ENCODE measurements around the gene CDR2.
"Not testable (repeated sequence)": the region's sequence is repeated elsewhere in the genome, so short reads cannot be mapped to it uniquely, and the experiment has no call there.

The CDR2 gene

DNA sequence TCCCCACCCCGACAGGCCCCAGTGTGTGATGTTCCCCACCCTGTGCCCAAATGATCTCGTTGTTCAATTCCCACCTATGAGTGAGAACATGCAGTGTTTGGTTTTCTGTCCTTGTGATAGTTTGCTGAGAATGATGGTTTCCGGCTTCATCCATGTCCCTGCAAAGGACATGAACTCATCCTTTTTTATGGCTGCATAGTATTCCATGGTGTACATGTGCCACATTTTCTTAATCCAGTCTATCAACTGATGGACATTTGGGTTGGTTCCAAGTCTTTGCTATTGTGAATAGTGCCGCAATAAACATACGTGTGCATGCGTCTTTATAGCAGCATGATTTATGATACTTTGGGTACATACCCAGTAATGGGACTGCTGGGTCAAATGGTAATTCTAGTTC, 23.4 kb downstream of the CDR2 start:
- DNase-seq, result not testable (repeated sequence)

DNA sequence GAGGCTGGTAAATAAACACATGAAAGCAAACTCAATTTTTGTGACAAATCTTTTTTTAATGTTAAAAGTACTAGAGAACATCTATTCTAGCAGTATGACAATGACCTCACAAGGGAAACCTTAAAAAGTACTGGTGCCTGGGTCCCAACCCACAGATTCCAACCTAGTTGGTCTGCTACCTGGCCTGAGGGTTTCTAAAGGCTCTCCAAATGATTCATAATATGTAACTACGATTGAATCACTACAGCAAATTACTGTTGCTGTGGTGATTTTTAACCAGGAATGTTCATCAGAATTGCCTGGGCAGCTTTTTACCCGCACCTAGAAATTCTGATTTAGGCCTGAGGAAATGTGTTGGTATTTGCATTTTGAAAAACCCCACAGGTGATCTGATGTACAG, 26.1 kb downstream of the CDR2 start:
- DNase-seq, result no peak

DNA sequence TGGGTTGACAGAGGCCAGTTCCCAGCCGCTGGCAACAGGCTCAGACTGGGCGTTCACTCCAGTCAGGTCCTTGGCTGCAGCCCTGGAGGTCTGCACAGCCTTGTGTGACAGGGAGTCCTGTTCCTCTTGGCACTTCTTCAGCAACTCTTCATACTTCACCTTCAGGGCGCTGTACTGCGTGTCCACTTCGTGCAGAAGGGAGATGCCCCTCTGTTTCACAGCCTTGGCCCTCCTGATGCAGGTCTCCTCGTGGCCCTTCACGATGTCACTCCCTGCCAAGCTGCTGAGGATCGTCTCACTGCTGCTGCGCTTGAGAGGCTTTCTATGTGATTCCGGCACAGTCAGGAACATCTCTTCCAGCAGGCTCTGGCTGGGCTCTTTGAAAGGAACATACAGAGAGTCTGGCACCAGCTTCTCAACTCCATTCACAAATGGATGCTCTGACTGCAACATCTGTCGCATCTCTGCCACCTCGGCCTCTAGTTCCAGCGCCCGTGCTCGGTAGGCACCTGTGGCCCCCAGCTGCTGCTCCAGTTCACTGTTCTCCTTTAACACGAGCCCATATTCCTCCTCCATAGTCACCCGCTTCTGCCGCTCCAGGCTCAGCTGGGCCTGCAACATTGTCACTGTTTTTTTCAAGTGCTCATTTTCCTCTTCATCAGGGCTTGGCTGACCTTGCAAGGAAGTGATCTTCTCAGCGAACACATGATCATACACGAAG, 27.2 kb downstream of the CDR2 start:
- DNase-seq, result no peak

DNA sequence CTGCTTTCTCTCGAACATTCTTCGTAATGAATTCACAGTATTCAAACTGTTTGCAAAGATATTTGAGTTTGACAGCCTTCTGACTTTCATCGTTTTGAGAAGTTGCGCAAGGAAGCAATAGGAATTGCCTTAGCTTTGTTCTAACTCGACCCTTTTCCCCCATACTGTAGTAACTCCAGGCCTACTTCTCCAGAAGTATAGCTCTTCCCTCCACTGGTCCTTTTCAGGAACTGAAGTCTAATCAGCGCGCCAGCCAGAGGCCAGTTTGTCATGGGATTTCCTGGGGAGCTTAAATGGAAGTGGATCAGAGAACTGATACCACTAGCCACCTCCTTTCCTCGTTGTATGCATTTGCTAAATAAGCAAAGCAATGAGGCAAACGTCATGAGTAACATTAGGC, 27.9 kb downstream of the CDR2 start:
- no peak for DNase-seq

DNA sequence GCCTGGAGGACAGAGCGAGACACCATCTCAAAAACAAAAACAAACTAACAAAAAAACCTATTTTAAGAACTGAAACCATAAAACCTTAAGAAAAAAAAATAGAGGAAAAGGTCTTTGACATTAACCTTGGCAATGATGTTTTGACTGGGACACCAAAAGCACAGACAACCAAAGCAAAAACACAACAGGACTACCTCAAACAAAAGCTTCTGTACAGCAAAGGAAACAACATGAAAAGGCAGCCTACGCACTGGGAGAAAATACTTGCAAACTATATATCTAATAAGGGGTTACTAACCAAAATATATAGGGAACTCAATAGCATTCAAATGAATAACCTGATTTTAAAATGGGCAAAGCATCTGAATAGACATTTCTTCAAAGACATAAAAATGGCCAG, 32.3 kb downstream of the CDR2 start:
- no peak for DNase-seq

DNA sequence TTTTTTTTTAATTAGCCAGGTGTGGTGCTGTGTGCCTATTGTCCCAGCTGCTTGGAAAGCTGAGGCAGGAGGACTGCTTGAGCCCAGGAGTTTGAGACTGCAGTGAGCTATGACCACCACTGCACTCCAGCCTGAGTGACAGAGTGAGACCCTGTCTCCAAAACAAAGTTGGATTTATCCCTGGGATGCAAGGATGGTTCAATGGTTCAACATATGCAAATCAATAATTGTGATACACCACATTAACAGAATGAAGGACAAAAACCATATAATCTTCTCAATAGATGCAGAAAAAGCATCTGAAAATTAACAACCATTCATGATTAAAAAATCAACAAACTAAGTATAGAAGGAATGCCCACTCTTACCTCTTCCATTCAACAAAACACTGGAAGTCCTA, 33.5 kb downstream of the CDR2 start:
- DNase-seq, result no peak

DNA sequence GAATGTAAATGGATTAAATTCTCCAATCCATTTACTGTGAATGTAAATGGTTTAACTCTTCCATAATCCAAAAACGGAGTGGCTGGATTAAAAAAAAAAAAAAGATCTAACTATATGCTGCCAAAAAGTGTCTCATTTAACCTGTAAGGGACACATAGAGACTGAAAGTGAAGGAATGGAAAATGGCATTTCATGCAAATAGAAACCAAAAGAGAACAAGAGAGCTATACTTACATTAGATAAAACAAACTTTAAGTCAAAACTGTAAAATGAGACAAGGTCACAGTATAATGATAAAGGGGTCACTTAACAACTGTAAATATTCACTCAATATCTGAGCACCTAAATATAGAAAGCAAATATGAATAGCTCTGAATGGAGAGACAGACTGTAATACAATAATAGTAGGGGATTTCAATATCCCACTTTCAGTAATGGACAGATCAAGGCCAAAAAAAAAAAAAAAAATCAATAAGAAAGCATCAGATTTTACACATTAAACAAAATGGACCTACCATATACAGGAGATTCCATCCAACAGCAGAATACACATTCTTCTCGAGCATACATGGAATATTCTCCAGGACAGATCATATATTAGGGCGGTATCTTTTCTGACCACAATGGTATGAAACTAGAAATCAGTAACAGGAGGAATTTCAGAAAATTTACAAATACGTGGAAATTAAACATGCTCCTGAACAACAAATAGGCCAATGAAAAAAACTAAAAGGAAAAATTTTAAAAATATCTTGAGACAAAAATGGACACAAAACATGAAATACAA, 36.4 kb downstream of the CDR2 start:
- no peak for DNase-seq

DNA sequence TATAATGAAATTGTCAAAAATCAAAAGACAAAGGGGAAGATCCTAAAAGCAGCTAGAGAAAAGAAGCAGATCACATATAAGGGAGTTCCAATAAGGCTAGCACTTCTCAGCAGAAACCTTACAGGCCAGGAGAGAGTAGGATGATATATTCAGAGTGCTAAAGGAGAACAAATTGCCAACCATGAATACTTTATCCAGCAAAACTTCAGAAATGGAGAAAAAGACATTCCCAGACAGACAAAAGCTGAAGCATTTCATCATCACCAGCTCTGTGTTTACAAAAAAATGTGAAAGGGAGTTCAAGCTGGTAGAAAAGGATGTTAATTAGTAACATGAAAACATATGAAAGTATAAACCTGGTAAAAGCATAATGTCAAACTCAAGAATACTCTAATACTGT, 37.4 kb downstream of the CDR2 start:
- DNase-seq, result no peak

DNA sequence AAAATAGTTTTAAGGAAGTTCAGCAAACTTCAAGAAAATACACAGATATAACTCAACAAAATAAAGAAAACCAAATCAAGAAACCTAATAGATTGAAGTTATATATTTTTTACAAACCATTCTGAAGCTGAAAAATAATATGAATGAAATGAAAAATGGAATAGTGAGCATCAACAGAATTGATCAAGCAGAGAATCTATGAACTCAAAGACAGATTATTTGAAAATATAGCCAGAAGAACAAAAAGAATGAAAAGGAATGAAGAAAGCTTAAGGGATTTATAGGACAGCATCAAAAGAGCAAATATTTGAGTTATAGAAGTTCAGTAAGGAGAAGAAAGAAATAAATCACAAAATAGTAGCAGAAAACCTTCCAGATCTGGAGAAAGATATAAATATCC, 37.8 kb downstream of the CDR2 start:
- no peak for DNase-seq

DNA sequence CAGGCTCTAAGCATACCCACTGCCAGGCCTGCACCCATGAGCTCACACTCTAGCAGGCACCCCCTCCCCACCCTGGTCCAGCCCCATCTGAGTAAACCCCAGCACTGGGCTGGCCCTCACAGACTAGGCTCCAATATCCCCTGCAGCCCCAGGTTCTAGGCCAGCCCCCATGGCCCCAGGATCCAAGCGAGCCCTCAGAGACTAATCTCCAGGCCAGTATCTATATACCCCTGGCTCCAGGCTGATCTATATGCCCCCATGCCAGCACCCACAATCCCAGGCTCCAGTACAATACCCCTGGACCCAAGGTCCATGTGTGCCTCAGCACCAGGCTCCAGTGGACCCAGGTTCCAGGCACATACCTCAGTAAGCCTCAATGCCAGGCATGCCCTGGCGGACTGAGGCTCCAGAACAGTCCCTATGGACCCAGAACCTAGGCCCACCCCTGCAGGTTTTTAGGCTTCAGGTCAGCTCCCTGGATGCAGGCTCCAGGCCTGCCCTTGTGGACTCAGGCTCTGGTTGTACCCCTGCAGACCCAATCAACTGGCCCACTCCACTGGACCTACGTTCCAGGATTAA, 38.7 kb downstream of the CDR2 start:
- DNase-seq, result no peak

DNA sequence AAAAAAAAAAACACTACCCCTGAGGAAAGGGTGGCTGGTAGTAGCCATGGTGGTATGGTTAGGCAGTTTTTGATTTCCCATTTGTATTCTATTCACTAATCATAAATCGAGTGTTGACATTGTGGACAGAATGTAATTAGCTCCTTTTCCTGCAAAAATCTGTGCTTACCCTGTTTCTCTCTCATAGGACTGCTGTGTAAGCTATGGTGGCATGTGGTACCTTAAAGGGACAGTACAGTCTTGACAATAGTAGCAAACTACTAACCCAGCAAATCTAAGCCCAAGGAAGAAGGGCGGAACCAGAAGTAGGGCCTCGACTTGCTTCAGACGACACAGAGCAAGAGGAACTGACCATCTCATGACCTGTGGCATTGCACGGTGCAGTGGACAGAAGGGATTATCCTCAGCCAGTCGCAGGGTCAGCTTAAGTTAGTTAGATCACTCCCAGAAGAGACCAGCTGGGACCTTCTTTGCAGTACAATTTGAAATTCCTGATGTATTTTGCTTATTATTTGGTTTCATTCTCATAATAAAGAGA, 40.9 kb downstream of the CDR2 start:
- no peak for DNase-seq

DNA sequence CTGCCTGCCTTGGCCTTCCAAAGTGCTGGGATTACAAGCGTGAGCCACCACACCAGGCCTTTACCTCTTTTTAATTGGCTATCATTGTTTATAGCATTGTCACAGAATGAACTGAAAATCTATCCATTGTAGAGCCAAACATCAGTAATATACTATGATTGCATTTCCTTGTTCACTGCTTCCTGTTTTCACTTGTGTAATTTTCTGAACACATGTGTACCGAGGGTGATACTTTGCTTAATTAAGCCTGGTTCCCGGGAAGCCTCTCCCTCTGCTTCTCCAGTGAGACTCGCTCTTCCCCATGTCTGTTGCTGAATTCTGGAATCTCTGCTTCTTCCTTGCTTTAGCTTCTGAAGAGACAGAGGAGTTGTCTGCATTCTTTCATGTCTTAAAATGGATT, 44.1 kb downstream of the CDR2 start:
- no peak for DNase-seq

DNA sequence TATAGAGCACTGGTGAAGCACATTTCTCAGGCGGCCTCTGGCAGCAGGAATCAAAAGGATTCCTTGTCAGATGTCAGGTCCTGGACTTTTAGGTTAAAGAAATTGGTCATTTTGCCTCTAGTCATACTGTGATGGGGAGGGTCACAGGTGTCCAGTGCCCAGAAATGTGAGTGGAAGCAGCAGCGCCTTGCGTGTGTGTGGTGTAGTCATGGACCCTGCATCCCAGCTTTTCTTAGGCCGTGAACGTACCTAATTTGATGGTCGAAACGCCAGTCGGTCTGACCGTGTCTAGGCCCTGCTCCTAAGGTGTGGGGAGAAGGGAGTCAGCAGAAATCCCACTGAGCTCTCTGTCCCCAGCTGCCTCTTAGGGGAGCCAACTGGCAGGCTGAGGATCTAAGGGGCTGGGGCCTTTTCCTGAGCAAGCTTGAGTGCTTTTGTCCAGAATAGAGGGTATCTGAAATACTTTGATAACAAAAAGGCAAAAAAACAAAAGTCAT, 45.2 kb downstream of the CDR2 start:
- no peak for DNase-seq

DNA sequence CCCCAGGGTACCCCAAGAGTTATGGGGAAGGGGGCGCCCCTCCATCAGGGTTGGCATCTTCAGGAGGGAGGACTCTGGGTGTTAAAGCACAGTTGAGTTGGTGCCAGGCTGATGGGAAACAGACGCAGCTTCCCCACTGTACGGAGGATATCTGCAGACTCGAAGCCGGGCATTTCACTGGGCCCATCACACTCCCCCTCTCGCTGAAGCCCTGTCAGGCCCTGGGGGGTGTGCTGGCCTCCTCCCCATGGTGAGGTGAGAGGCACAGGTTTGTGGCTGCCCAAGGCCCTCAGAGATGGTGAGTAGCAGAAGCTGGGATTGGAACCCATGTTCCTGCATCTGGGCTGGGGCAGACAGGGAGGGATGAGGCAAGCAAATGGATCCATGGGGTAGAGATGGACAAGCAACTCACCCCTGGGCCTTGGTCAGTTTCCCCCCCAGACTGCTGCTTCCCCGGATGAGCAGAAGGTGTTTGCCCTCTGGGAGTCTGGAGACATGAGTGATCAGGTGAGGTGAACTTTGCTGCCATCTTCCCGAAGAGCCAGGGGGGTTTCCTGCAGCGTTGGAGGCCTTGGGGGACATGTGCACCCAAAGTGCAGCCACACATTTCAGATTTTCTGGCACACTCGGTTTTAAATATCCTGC, 46.2 kb downstream of the CDR2 start:
- DNase-seq, result no peak

DNA sequence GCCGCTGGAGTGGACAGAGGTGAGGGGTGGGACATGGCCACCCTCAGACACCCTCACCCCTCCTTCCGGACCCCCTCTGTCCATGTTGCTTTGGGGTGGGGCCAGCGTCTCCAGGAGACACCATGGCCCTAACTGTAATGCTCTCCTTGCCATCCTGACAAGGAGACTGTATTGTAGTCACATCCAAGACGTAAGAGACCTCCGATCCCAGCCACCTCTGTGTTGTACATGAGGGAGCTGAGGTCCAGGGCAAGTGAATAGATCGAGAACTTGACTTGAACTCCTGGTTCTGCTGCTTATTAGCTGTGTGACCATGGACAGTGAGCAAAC, 47.0 kb downstream of the CDR2 start:
- DNase-seq, result no peak

DNA sequence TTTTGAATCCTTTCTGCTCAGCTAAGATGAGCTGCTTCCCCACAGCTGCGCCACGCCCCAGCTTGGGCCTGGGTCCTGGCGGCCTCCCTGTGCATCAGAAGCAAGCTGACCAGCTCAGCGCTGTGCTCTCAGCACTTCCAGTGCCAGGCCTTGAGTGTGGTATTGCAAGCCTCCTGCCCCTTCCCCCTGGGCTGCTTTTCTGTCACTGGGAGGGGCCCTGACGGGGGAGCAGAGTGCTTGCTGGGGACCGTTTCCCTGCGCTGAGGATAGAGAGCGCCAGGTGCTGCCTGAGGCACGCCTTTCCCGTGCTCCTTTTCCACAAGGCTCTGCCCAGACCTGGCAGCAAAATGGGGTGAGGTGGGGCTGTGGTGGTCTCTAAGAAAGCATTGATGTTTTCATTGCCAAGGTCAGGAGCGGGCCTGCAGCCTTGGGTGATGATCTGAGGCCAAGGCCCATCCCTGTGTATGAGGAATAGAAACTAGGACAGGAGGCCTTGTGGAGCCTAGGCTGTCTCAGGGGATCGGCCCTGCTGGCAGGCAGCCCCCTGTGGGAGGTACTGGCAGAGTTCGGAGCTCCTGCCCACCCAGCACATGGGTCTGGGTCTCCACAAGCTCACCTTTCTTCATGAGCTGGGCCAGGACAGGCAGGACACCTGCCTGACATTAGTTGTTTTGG, 47.5 kb downstream of the CDR2 start:
- DNase-seq, result no peak

DNA sequence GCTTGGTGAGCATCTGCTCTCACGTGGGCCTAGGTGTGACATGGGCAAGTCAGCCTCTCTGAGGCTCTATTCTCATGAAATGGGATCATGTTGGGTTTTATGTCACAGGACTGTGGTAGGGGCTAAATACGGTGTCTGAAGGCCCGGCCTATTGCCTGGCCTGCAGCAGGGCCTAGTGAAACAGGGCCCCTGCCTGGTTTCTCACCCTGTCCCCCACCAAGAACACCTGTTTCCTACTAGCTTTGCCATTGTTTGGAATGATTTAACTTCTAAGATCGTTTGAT, 48.1 kb downstream of the CDR2 start:
- no peak for DNase-seq

DNA sequence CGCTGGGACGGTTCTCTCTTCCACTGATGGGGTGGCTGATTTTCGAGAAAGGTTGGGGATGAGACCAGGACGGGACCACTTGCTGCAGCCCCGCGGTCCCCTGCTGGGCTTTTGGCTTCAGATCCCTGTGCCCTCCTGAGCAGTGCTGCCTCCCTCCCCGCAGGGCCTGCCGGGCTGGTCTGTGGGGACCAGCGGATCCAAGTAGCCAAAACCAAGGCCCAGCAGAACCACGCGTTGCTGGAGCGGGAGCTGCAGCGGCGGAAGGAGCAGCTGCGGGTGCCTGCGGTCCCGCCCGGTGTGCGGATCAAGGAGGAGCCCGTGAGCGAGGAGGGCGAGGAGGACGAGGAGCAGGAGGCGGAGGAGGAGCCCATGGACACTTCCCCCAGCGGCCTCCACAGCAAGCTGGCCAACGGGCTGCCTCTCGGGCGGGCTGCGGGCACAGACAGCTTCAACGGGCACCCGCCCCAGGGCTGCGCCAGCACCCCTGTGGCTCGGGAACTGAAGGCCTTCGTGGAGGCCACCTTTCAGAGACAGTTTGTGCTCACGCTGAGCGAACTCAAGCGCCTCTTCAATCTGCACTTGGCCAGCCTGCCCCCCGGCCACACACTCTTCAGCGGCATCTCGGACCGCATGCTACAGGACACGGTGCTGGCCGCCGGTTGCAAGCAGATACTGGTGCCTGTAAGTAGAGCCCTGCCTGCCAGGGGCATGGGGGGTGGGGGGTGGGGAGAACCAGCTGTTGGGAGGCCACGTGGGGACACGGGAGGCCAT, 48.6 kb downstream of the CDR2 start:
- DNase-seq, result no peak

DNA sequence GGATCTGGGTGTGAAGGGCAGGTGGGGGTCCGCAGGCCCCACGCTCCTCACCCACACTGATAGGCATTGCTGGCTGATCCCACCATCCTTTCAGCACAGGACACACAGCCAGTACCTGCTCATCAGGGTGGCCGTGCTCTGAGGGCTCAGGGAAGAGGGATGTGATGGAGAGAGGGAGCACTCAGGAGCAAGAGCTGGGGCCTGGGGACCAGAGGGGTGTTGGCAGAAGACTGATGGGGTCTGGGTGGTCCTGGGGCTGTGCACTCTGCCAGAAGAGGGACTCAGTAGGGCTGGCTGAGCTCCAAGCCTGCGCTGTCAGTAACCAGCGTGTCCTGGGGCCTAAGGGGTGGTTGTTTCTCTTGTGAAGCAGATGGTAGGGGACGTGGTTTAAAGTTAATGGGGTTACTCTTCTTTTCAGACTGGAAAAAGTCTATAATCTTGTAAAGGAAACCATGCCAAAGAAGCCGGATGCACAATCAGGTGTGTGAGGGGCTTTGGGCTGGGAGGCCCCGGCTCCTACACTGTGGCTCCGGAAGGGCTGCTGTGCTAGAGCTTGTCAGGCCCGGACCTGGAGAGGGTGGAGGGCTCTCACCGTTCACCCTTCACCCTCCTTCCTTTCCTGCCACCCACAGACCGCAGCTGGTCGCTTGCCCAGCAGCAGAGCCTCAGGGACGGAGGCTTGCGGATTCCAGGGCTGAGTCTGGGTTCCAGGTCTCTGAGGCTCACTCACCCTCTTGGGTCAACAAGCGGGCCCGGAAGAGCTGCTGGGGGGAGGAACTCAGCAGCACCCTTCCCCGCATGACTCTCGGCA, 49.4 kb downstream of the CDR2 start:
- no peak for DNase-seq

DNA sequence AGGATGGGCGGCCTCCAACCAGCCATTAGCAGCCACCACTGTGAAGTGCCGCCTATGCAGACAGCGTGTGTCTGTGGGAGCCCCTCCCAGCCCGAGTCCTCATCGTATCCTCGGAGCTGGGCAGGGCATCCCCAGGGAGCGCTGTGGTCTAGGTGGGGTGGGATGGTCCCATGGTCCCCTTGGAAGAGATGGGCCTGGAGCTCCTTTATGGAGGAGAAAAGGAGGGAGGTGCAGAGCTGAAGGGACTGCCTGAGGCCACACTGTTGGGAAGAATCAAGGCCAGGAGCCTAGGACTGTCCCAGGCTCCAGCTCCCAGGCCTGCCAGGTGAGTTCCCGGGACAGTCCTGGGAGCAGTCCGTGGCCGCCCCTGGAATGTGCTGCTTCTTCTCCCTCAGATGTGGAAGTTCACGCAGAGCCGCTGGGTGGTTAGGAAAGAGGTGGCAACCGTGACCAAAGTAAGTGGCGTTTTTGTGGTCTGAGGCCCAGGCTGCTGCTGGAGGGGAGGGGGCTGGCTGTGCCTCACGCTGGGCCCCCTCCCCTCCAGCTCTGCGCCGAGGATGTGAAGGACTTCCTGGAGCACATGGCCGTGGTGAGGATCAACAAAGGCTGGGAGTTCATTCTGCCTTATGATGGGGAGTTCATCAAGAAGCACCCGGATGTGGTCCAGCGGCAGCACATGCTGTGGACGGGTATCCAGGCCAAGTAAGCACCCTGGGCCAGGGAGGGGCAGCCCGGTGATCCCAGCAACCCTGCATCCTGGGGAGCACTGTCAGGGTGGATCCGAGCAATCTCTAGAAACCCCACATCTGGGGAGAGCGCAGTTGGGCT, 50.2 kb downstream of the CDR2 start:
- no peak for DNase-seq

Measured in T-helper 1 cell (primary cell).